GM12872 (cell line): ENCODE measurements around the gene MDM4.

Source experiments
- TF ChIP-seq, protein P1 (sequence below): IDR thresholded peaks from 3 replicates; pipeline ENCODE4 v1.5.1; 2011; ENCODE audit warnings: low read depth, mild to moderate bottlenecking, low read length, moderate library complexity; ENCODE audit not compliant: insufficient read depth

Gene MDM4

DNA sequence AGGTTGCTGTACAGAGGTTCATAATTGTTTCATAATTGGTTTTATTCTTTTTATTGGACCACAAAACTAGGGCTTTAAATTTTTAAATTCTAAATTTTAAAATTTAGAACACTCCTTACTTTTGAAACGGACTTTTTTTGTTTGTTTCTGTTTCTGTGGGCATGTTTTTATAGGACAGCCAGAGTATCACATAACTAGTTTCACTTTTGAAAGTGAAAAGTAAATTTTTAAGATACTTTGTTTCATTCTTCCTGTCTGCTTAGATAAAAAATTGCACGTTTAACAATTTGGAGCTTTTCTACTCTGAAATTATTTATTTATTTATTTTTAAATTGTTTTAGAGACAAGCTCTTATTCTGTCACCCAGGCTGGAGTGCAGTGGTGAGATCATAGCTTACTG, 29.7 kb downstream of the MDM4 start:
- TF ChIP-seq, protein P1, sequence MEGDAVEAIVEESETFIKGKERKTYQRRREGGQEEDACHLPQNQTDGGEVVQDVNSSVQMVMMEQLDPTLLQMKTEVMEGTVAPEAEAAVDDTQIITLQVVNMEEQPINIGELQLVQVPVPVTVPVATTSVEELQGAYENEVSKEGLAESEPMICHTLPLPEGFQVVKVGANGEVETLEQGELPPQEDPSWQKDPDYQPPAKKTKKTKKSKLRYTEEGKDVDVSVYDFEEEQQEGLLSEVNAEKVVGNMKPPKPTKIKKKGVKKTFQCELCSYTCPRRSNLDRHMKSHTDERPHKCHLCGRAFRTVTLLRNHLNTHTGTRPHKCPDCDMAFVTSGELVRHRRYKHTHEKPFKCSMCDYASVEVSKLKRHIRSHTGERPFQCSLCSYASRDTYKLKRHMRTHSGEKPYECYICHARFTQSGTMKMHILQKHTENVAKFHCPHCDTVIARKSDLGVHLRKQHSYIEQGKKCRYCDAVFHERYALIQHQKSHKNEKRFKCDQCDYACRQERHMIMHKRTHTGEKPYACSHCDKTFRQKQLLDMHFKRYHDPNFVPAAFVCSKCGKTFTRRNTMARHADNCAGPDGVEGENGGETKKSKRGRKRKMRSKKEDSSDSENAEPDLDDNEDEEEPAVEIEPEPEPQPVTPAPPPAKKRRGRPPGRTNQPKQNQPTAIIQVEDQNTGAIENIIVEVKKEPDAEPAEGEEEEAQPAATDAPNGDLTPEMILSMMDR = no peak

DNA sequence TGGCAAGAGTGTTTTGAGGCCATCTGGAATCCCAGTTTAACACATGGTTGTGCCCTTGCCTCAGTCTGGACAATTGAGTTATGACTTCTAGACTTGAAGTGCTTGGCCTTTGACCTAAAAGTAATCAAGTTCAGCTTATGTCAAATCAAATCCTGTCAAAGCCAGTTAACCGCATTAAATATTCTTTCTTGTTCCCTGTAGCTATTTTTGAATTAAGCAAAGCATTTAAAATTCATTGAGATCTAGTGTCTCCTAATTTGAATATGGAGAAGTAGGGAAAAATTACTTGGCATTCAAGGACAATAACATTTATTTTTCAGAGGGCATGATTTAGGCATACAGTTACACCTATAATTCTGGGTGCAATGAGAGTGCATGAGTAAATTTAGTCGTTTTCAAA, 32.1 kb downstream of the MDM4 start:
- TF ChIP-seq, protein P1 = no peak

DNA sequence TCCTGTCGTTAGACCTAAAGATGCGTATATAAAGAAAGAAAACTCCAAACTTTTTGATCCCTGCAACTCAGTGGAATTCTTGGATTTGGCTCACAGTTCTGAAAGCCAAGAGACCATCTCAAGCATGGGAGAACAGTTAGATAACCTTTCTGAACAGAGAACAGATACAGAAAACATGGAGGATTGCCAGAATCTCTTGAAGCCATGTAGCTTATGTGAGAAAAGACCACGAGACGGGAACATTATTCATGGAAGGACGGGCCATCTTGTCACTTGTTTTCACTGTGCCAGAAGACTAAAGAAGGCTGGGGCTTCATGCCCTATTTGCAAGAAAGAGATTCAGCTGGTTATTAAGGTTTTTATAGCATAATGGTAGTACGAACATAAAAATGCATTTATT, 33.1 kb downstream of the MDM4 start:
- TF ChIP-seq, protein P1 = no peak

DNA sequence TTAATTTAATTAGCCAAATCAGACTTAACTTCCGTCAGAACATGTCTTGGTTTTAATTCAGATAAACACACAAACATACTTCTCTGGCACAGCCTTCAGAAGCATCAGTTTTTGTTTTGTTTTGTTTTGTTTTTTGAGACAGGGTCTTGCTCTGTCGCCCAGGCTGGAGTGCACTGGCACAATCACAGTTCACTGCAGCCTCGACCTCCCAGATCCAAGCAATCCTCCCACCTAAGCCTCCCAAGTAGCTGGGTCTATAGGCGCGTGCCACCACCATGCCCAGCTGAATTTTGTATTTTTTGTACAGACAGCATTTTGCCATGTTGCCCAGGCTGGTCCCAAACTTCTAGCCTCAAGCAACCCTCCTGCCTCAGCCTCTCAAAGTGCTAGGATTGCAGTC, 34.7 kb downstream of the MDM4 start:
- TF ChIP-seq, protein P1 = no peak

DNA sequence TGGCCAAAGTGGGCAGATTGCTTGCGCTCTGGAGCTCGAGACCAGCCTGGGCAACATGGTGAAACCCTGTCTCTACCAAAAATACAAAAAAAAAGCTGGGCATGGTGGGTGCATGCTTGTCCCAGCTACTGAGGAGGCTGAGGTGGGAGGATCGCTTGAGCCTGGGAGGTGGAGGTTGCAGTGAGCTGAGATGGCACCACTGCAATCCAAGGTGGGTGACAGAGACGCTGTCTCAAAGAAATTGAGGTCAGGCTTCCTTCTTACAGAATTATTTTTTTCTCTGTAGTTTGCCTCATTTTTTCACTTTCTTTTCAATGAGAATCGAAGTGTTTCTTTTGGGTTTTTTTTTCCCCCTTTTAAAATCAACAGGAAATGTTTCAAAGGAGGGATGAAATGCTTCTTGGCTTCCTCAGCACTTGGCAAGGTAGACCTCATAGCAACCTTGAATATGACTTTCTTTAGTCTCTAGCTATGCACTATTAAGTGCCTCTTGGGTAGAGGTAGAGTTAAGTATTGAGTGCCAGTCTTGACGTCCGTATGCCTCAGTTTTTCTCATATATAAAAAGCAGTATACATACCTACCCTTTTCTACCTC, 40.3 kb downstream of the MDM4 start:
- TF ChIP-seq, protein P1 = no peak

DNA sequence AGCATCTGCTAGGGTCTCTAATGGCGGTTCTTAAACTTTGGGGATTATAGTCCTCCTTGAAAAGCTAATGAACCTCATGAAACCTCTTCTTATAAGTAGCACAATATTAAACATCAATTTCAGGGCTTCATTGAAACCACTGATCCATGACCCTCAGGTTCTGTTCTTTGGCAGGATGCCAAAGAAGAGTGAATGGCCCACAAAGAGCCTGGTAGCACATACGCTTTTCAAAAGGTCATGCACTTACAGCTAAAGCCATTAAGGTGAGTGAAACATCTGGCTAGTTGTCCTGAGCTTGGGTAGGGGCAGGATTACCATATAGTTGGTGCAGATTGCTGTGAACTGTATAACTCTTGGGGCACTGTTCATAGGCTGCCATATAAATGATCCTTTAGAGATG, 42.3 kb downstream of the MDM4 start:
- TF ChIP-seq, protein P1 = no peak

DNA sequence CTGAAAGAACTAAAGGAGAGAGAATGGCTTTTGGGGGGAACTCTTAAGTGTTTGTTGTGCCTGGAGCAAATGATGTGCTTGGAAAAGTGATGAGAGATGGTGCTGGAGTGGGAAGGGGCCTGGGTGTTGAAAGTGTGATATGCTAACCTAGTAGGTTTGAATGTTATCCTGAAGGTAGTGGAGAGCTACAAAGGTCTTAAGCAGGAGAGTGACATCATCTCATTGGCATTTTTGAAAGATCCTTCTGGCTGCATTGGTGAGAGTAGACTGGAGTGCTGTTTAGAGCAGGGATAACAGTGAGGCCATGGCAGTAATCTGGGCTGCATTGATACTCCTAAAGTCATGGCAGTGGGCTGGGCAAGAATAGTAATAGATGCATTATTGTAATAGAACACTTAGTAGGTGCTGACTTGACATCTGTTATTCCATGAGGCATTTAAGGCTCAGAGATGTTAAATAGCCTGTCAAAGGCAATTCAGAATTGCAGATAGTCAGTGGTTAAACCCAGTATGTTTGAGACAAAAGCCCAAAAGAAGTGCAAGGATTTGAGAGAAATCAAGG, 44.5 kb downstream of the MDM4 start:
- TF ChIP-seq, protein P1 = no peak
